Tibial nerve (tissue), 4 donors: Measurements from ENCODE around the gene ECD.

Experiments used
- CTCF ChIP-seq, 5 experiments: fragments of 200-600 bp in 3 of 5; fragments of 450-650 bp in 2 of 5; sonication (generic) in 3 of 5; IDR thresholded peaks; one replicate each; pipeline ENCODE4 v1.5.1; 2016 to 2019; ENCODE audit warnings: antibody characterized with exemption in 5 of 5, mild to moderate bottlenecking in 3 of 5, moderate library complexity in 2 of 5
- EP300 ChIP-seq, 2 donors: sonication (generic); formaldehyde crosslinking; IDR thresholded peaks; one replicate each; pipeline ENCODE4 v1.6.1; 2017; ENCODE audit warnings: antibody characterized with exemption in 2 of 2, mild to moderate bottlenecking in 1 of 2
- POLR2A ChIP-seq, 2 donors: fragments of 450-650 bp; IDR thresholded peaks; one replicate each; pipeline ENCODE4 v1.6.1; 2017; ENCODE audit warnings: antibody characterized with exemption in 2 of 2, mild to moderate bottlenecking in 2 of 2, moderate library complexity in 2 of 2

GRCh38 chr10:73205890-73206289, 38.1 kb upstream of the ECD start:
- TF ChIP-seq CTCF (IDR thresholded peaks at IDR 0.05) (no peak), EP300 (IDR thresholded peaks at IDR 0.05) (no peak), POLR2A (IDR thresholded peaks at IDR 0.05) (no peak)
